OCI-LY3 (cell line): ENCODE measurements around the gene KLHDC4.

Source experiments
- EZH2phosphoT487 ChIP-seq: fragments of 200-600 bp; shearing (Covaris generic); IDR thresholded peaks from 2 replicates; pipeline ENCODE4 v1.6.1; 2018; ENCODE audit warnings: antibody characterized with exemption, mixed run types, low read depth
- TF ChIP-seq, protein P1 (sequence below): fragments of 200-600, 300-600 bp; sonication (generic); IDR thresholded peaks from 2 replicates; pipeline ENCODE4 v1.5.1; 2014; ENCODE audit warnings: antibody characterized with exemption, low read length, low read depth

DNA sequence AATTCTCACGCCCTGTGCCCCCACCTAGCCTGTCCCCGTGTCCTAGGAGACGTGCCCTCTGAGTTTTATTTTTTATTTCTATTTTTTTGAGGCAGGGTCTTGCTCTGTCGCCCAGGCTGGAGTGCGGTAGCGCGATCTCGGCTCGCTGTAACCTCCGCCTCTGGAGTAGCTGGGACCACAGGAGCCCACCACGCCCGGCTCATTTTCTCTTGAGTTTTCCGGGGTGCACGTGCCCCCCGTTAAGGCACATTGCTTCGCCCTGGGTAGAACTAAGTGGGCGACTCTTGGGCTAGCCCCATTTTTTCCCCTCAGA is 655 bp upstream of the KLHDC4 start:
- TF ChIP-seq, protein P1, sequence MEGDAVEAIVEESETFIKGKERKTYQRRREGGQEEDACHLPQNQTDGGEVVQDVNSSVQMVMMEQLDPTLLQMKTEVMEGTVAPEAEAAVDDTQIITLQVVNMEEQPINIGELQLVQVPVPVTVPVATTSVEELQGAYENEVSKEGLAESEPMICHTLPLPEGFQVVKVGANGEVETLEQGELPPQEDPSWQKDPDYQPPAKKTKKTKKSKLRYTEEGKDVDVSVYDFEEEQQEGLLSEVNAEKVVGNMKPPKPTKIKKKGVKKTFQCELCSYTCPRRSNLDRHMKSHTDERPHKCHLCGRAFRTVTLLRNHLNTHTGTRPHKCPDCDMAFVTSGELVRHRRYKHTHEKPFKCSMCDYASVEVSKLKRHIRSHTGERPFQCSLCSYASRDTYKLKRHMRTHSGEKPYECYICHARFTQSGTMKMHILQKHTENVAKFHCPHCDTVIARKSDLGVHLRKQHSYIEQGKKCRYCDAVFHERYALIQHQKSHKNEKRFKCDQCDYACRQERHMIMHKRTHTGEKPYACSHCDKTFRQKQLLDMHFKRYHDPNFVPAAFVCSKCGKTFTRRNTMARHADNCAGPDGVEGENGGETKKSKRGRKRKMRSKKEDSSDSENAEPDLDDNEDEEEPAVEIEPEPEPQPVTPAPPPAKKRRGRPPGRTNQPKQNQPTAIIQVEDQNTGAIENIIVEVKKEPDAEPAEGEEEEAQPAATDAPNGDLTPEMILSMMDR, result no peak
- TF ChIP-seq EZH2phosphoT487, result no peak
